K562 (cell line): ENCODE measurements around the gene SCYL1. TPM values are rescaled to one million over a fixed set of nuclear protein-coding genes. Genes with fewer than 3 reads are reported as not detected.

Source experiments
- GTF2F1 ChIP-seq: IDR thresholded peaks from 2 replicates; pipeline ENCODE4 v1.6.1; 2011; ENCODE audit warnings: low read depth, low read length, improper control_type of control experiment
- NCOA4 ChIP-seq: fragments of 450-650 bp; IDR thresholded peaks from 2 replicates; pipeline ENCODE4 v1.6.1; 2018; ENCODE audit warnings: mild to moderate bottlenecking; ENCODE audit not compliant: partially characterized antibody
- PBX2 ChIP-seq, 2 experiments: IDR thresholded peaks in 1 of 2; conservative IDR thresholded peaks in 1 of 2; 2 replicates each; pipeline ENCODE4 v1.6.1; 2016; ENCODE audit warnings: low read depth in 2 of 2, mild to moderate bottlenecking in 1 of 2, missing compliant biosample characterization in 1 of 2, missing genetic modification characterization in 1 of 2, moderate library complexity in 1 of 2
- REST ChIP-seq, 2 experiments: fragments of 450-650 bp; formaldehyde crosslinking in 1 of 2; IDR thresholded peaks; 2 replicates each; pipeline versions ENCODE4 v1.4.0 to v1.6.1; 2014 to 2020; ENCODE audit warnings: mild to moderate bottlenecking in 2 of 2, borderline replicate concordance in 1 of 2, low read depth in 1 of 2
- TAF15 ChIP-seq: fragments of 200-400 bp; formaldehyde crosslinking; IDR thresholded peaks from 2 replicates; pipeline ENCODE4 v1.6.1; 2017; ENCODE audit warnings: mild to moderate bottlenecking, low read depth, low read length, moderate library complexity
- ZKSCAN8 ChIP-seq: fragments of 200-800 bp; sonication (Bioruptor generic); IDR thresholded peaks from 2 replicates; pipeline ENCODE4 v1.6.1; 2016; ENCODE audit warnings: missing genetic modification characterization, missing compliant biosample characterization
- ZNF282 ChIP-seq: sonication (generic); formaldehyde crosslinking; IDR thresholded peaks from 2 replicates; pipeline ENCODE4 v1.8.1; 2023; ENCODE audit warnings: missing genetic modification reagents
- ZNF592 ChIP-seq: fragments of 450-650 bp; IDR thresholded peaks from 2 replicates; pipeline ENCODE4 v1.6.1; 2017; ENCODE audit warnings: antibody characterized with exemption, mild to moderate bottlenecking
- ZNF76 ChIP-seq: fragments of 250-450 bp; sonication (Bioruptor Pico); IDR thresholded peaks from 2 replicates; pipeline ENCODE4 v1.4.0; 2020; ENCODE audit warnings: mild to moderate bottlenecking, moderate library complexity, borderline replicate concordance
- polyA plus RNA-seq, 8 experiments: library from polyadenylated mRNA; depleted of rRNA in 4 of 8; stranded (reverse) in 5 of 8; unstranded in 3 of 8; fragments of >200 nt; fragmentation: Nextera tagmentation in 2 of 8; fragmentation: Illumina TruSeq in 1 of 8; extraction: Ambion mirVana in 2 of 8; extraction: Trizol in 1 of 8; gene quantifications; 2 replicates each; pipeline versions ENCODE4 v1.2.1 to v1.2.3, GENCODE V29; 2011 to 2014; ENCODE audit warnings: inconsistent platforms in 1 of 8, missing spikeins in 1 of 8
- total RNA-seq, 7 experiments: library from RNA; depleted of rRNA in 6 of 7; stranded (reverse); fragments of >200 nt in 6 of 7; fragmentation: Illumina TruSeq in 2 of 7; extraction: Trizol in 2 of 7; gene quantifications; 2 replicates each; pipeline versions ENCODE4 v1.2.1 to v1.2.3, GENCODE V29; 2011 to 2021; ENCODE audit warnings: low replicate concordance in 1 of 7

Gene SCYL1
- total and polyA plus RNA-seq, 9 of the 15 experiments (the other 6 are each of a cell fraction or from before 2014, with no cell fraction given), result 1.9 to 145 (median 57.6) TPM

GRCh38 chr11:65503949-65504673 lies 20.8 kb upstream of the SCYL1 start (continued):
- TF ChIP-seq TAF15 (no peak), ZNF282 (CRISPR knock-in tag) (no peak), ZNF592 (no peak), ZNF76 (CRISPR knock-in tag) (no peak), GTF2F1 (no peak), ZKSCAN8 (CRISPR knock-in tag) (no peak), NCOA4 (no peak), REST (IDR thresholded peaks at IDR 0.05; ENCODE audit: borderline replicate concordance) (0 out of 2 replicates have a peak, but pooled peaks have one; percentile 4), REST (CRISPR knock-in tag; IDR thresholded peaks at IDR 0.05; ENCODE audit: low read depth) (peak; percentile 29; the same call in 1 of the 2 replicates), PBX2 (CRISPR knock-in tag; IDR thresholded peaks at IDR 0.05; ENCODE audit: low read depth) (no peak), PBX2 (tag; conservative IDR thresholded peaks at IDR 0.05; ENCODE audit: low read depth) (no peak)
